CD4-positive, alpha-beta T cell (primary cell): ENCODE data around the gene PCCA. TPM values are rescaled to one million over a fixed set of nuclear protein-coding genes. Genes with fewer than 3 reads are reported as not detected.

Experiments used
- ATAC-seq: fragments of 200-7000 bp; cut with Tn5 transposase; one replicate; pipeline ENCODE4 v1.10.0; 2022; ENCODE audit warnings: mild to moderate bottlenecking; ENCODE audit not compliant: poor library complexity
- CTCF ChIA-PET: fragments of 350-600 bp; sonication (Branson Sonifier 250); formaldehyde crosslinking; loops from one replicate; lab custom pipeline; 2021; ENCODE audit warnings: antibody characterized with exemption, inconsistent platforms; lab: Charles Lee
- POLR2A ChIA-PET: fragments of 350-600 bp; sonication (Branson Sonifier 250); formaldehyde crosslinking; loops from one replicate; lab custom pipeline; 2021; ENCODE audit warnings: antibody characterized with exemption, inconsistent platforms; lab: Charles Lee
- DNase-seq, 14 experiments: peaks; one replicate each; pipeline ENCODE4 v3.0.0-alpha.2; 2013 to 2020; ENCODE audit warnings: mixed read lengths in 2 of 14
- H3K27ac ChIP-seq, 2 donors: one replicate each; pipeline versions ENCODE4 v1.5.1 to v1.7.0; 2013; ENCODE audit warnings: low read length in 2 of 2, low read depth in 1 of 2, mild to moderate bottlenecking in 1 of 2
- H3K27me3 ChIP-seq, 2 experiments: 1 replicate in 1 of 2; 2 replicates in 1 of 2; pipeline versions ENCODE4 v1.6.1 to v1.7.0; 2013; ENCODE audit warnings: low read length in 2 of 2, control low read depth in 1 of 2, mild to moderate bottlenecking in 1 of 2, moderate library complexity in 1 of 2; ENCODE audit not compliant: insufficient read depth in 2 of 2, control insufficient read depth in 1 of 2
- H3K36me3 ChIP-seq: one replicate; pipeline ENCODE4 v1.6.1; 2013; ENCODE audit warnings: low read length, control low read depth; ENCODE audit not compliant: insufficient read depth
- H3K4me1 ChIP-seq: one replicate; pipeline ENCODE4 v1.6.1; 2013; ENCODE audit warnings: low read length, control low read depth; ENCODE audit not compliant: insufficient read depth
- H3K4me3 ChIP-seq: one replicate; pipeline ENCODE4 v1.5.1; 2013; ENCODE audit warnings: mild to moderate bottlenecking, low read length, moderate library complexity
- H3K9me3 ChIP-seq, 2 experiments: 1 replicate in 1 of 2; 2 replicates in 1 of 2; pipeline versions ENCODE4 v1.6.1 to v1.7.0; 2013; ENCODE audit warnings: low read length in 2 of 2, mild to moderate bottlenecking in 2 of 2, control low read depth in 1 of 2, moderate library complexity in 1 of 2; ENCODE audit not compliant: control insufficient read depth in 1 of 2, insufficient read depth in 1 of 2
- H3K27ac Mint-ChIP-seq: one replicate; pipeline ENCODE4 v1.8.0; 2020; ENCODE audit warnings: mixed read lengths
- H3K27me3 Mint-ChIP-seq: one replicate; pipeline ENCODE4 v1.8.0; 2021; ENCODE audit warnings: mixed read lengths
- H3K36me3 Mint-ChIP-seq: one replicate; pipeline ENCODE4 v1.8.0; 2021; ENCODE audit warnings: low read depth, mixed read lengths
- H3K4me1 Mint-ChIP-seq: one replicate; pipeline ENCODE4 v1.8.0; 2021; ENCODE audit warnings: low read depth, mixed read lengths
- H3K4me3 Mint-ChIP-seq: one replicate; pipeline ENCODE4 v1.8.0; 2020; ENCODE audit warnings: mild to moderate bottlenecking, mixed read lengths
- H3K9me3 Mint-ChIP-seq: one replicate; pipeline ENCODE4 v1.8.0; 2020; ENCODE audit warnings: mixed read lengths
- intact Hi-C, 2 experiments: fragments of 100-400 bp; cut with DNase I in 1 of 2; cut with micrococcal nuclease in 1 of 2; formaldehyde crosslinking; loops; one replicate each; pipeline versions ENCODE4 v1.15.1 to v1.9.0; 2023 to 2025; cut with DNase I, micrococcal nuclease
- total RNA-seq, 174 experiments: library from RNA in 2 of 174; stranded (reverse) in 2 of 174; gene quantifications; one replicate each; pipeline ENCODE4 v1.2.3 and lab custom pipeline; 2021 to 2026
- TF ChIP-seq, protein P1 (sequence below): fragments of 200-600 bp; IDR thresholded peaks from one replicate; pipeline ENCODE4 v1.8.0; 2022; ENCODE audit warnings: antibody characterized with exemption, mild to moderate bottlenecking

PCCA gene
- total RNA-seq, 2 experiments from 2014 or later = 4.7 to 5.2 TPM

DNA sequence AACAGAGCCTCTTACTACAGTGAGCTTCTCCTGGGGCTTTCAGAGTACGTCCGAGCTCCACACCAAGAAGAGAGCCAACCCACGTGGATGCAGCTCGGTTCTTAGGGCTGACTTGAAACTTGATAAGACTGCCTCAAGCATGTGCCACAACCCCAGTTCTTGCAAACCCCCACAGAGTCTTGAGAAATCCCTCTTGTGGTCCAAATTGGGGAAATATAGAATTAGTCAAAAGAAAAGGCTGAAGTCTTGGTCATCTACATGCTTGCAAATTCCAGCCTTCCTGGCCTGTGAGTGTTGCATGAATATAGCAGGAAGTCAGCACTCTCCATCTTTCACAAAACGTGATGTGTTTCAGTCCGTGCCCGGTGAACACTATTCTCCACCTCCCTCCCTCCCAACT, 404.5 kb downstream of the PCCA start:
- no peaks in the 10 kb centered on the region for H3K4me1 ChIP-seq
- H3K27ac Mint-ChIP-seq = no peak overlapping the region
- intact Hi-C loops = no loop called here

DNA sequence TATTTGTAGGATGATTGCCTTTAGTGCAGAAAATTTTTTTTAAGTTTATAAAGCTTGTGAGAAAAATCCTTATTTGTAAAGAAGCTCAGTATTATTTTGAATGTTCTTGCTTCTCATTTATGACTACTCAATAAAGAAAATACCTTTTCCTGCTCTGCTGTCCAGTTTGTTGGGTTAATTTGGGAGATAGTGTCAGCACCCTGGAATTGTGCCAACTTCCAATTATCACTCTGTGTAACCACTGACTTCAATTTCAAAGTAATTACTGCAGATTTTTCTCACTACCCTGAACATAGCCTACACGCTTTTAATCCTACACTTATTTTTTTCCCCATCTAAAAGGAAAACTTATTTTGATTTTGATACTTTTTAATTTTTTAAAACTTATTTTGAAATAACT, 406.6 kb downstream of the PCCA start:
- no peaks in the 10 kb centered on the region for H3K36me3 Mint-ChIP-seq
- DNase-seq (no peak), ATAC-seq (no peak)
- H3K27ac ChIP-seq = no peak overlapping the region
- H3K27me3 Mint-ChIP-seq = no peaks in the 10 kb centered on the region
- no peaks in the 10 kb centered on the region for H3K36me3 ChIP-seq
- intact Hi-C loops = no loop called here
- no peak overlapping the region for H3K27ac Mint-ChIP-seq
- no peaks in the 10 kb centered on the region for H3K9me3 ChIP-seq
- TF ChIP-seq, protein P1, sequence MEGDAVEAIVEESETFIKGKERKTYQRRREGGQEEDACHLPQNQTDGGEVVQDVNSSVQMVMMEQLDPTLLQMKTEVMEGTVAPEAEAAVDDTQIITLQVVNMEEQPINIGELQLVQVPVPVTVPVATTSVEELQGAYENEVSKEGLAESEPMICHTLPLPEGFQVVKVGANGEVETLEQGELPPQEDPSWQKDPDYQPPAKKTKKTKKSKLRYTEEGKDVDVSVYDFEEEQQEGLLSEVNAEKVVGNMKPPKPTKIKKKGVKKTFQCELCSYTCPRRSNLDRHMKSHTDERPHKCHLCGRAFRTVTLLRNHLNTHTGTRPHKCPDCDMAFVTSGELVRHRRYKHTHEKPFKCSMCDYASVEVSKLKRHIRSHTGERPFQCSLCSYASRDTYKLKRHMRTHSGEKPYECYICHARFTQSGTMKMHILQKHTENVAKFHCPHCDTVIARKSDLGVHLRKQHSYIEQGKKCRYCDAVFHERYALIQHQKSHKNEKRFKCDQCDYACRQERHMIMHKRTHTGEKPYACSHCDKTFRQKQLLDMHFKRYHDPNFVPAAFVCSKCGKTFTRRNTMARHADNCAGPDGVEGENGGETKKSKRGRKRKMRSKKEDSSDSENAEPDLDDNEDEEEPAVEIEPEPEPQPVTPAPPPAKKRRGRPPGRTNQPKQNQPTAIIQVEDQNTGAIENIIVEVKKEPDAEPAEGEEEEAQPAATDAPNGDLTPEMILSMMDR = no peak
- CTCF ChIA-PET = no interaction called here
- H3K4me1 ChIP-seq = no peaks in the 10 kb centered on the region
- H3K4me3 ChIP-seq = no peak overlapping the region
- H3K4me1 Mint-ChIP-seq = no peaks in the 10 kb centered on the region
- POLR2A ChIA-PET = interaction anchor here (1.2 kb wide), 1 partner anchor 968 kb away, joined by 4 read pairs; no protein-coding TSS in a partner anchor
- no peaks in the 10 kb centered on the region for H3K9me3 Mint-ChIP-seq
- H3K4me3 Mint-ChIP-seq = no peak overlapping the region
- no peaks in the 10 kb centered on the region for H3K27me3 ChIP-seq

More for the DNA sequence above, 404.5 kb downstream of the PCCA start:
- TF ChIP-seq, protein P1 = no peak
- Histone ChIP-seq H3K36me3 (no peaks in the 10 kb centered on the region), H3K27me3 (no peaks in the 10 kb centered on the region), H3K27ac (no peak overlapping the region), H3K4me3 (no peak overlapping the region), H3K9me3 (no peaks in the 10 kb centered on the region)
- ATAC-seq = no peak
- Mint-ChIP-seq H3K4me1 (no peaks in the 10 kb centered on the region), H3K9me3 (no peaks in the 10 kb centered on the region), H3K27me3 (no peaks in the 10 kb centered on the region), H3K36me3 (no peaks in the 10 kb centered on the region), H3K4me3 (no peak overlapping the region)
- peak in 1 of 14 experiments; percentile 18 for DNase-seq
- ChIA-PET CTCF (no interaction called here), POLR2A (no interaction called here)

DNA sequence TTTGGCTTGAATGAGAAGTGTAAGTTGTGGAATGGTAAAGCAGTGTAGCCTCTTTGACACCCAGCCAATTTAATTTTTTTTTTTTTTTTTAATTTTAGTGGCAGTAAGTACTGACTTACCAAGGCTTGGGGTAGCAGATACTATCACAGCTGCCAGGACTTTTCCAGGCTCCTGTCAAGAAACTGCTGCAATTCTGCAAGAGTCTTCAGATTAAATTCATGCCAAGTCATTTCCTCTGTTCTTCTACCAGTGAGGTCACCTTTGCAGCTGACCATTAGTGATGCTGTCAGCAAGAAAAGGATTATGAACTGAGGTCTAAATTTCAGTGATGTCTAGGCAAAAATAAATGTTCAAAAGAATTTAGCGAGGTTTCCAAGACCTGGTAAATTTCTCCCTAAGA, 408.5 kb downstream of the PCCA start:
- intact Hi-C loops = no loop called here
- H3K36me3 Mint-ChIP-seq = no peaks in the 10 kb centered on the region
- H3K27me3 Mint-ChIP-seq = no peaks in the 10 kb centered on the region
- Histone ChIP-seq H3K27me3 (no peaks in the 10 kb centered on the region), H3K4me1 (no peaks in the 10 kb centered on the region), H3K4me3 (no peak overlapping the region), H3K9me3 (no peaks in the 10 kb centered on the region), H3K27ac (no peak overlapping the region), H3K36me3 (no peaks in the 10 kb centered on the region)
- H3K4me3 Mint-ChIP-seq = no peak overlapping the region
- DNase-seq (no peak), ATAC-seq (no peak)
- ChIA-PET CTCF (no interaction called here), POLR2A (no interaction called here)
- TF ChIP-seq, protein P1 = no peak
- H3K27ac Mint-ChIP-seq = no peak overlapping the region
- no peaks in the 10 kb centered on the region for H3K9me3 Mint-ChIP-seq
- H3K4me1 Mint-ChIP-seq = no peaks in the 10 kb centered on the region
